ENCODE data around the gene FAAP100. TPM values are rescaled to one million over a fixed set of nuclear protein-coding genes. Genes with fewer than 3 reads are reported as not detected.
"Not testable (repeated sequence)": the region's sequence is repeated elsewhere in the genome, so short reads cannot be mapped to it uniquely, and the experiment has no call there.

The FAAP100 gene
- total and polyA plus RNA-seq, 2 donors (not counting 1 experiment from before 2014, with no cell fraction given): 62.0 to 72.7 TPM

GRCh38 chr17:81586096-81586495 lies 33.9 kb upstream of the FAAP100 start:
- Histone ChIP-seq H3K4me1 (ENCODE audit: control insufficient read depth in 2 of 2, insufficient read depth in 2 of 2, low read length in 2 of 2) (no peaks in the 10 kb centered on the region), H3K27ac (ENCODE audit: low read length in 2 of 2) (no peak overlapping the region), H4K20me1 (ENCODE audit: control insufficient read depth, insufficient read depth, low read length, poor library complexity, severe bottlenecking) (peaks cover 10% of the 10 kb centered on the region), H2AFZ (ENCODE audit: insufficient read depth, low read depth, low read length, poor library complexity, severe bottlenecking) (no peak overlapping the region), H3K36me3 (replicated peaks in 1 of 2; ENCODE audit: control extremely low read depth in 1 of 2, control insufficient read depth in 1 of 2, extremely low read depth in 1 of 2, insufficient read depth in 2 of 2, low read length in 1 of 2) (peaks cover 5 to 73% of the 10 kb centered on the region in 2 experiments), H3K4me3 (ENCODE audit: control extremely low read depth in 1 of 5, extremely low read depth in 1 of 5, insufficient read depth in 1 of 5, low read depth in 2 of 5, low read length in 4 of 5) (no peak overlapping the region), H3K4me2 (replicated peaks; ENCODE audit: low read depth, low read length, poor library complexity, severe bottlenecking) (no peak overlapping the region), H3K9ac (ENCODE audit: low read length) (no peak overlapping the region), H3K27me3 (replicated peaks in 1 of 4; ENCODE audit: control extremely low read depth in 1 of 4, control insufficient read depth in 3 of 4, insufficient read depth in 4 of 4, low read length in 3 of 4) (no peaks in the 10 kb centered on the region), H3K79me2 (ENCODE audit: control insufficient read depth, insufficient read depth, low read length) (peaks cover 48% of the 10 kb centered on the region), H3K9me3 (ENCODE audit: control extremely low read depth in 1 of 3, control insufficient read depth in 2 of 3, insufficient read depth in 1 of 3, low read length in 2 of 3) (no peaks in the 10 kb centered on the region)
- ATAC-seq (ENCODE audit: low read depth): no peak
- Mint-ChIP-seq H3K4me1 (no peaks in the 10 kb centered on the region), H3K27me3 (no peaks in the 10 kb centered on the region), H3K27ac (no peak overlapping the region), H3K9me3 (ENCODE audit: insufficient read depth) (no peaks in the 10 kb centered on the region), H3K4me3 (no peak overlapping the region)
- 100% methylated on average over 3 of the region's 4 CpGs for WGBS (ENCODE audit: insufficient coverage)
- CTCF ChIA-PET: interaction anchor here (0.6 kb wide), 1 partner anchor 15 kb away, joined by 3 read pairs; no protein-coding TSS in a partner anchor
- POLR2A ChIA-PET: no interaction called here
- no peak for TF ChIP-seq EZH2 (IDR thresholded peaks at IDR 0.05; ENCODE audit: borderline replicate concordance, insufficient read depth, low read depth, low read length, poor library complexity, severe bottlenecking)
- no peak for TF ChIP-seq CTCF (IDR thresholded peaks at IDR 0.05)
- no peak for DNase-seq
- intact Hi-C loops (cut with micrococcal nuclease): no loop called here

DNA sequence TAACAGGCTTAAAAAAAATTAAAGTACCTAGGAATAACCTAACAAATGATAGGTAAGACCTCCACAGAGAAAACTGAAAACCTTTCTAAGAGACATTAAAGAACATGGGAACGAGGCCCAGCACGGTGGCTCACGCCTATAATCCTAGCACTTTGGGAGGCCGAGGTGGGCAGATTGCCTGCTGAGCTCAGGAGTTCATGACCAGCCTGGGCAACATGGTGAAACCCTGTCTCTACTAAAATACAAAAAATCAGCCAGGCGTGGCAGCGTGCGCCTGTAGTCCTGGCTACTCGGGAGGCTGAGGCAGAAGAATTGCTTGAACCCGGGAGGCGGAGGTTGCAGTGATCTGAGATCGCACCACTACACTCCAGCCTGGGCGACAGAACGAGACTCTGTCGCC lies 32.6 kb upstream of the FAAP100 start:
- H3K27ac Mint-ChIP-seq; H3K4me1 Mint-ChIP-seq; H2AFZ ChIP-seq (ENCODE audit: insufficient read depth, low read depth, low read length, poor library complexity, severe bottlenecking); H3K4me2 ChIP-seq (replicated peaks; ENCODE audit: low read depth, low read length, poor library complexity, severe bottlenecking); DNase-seq; POLR2A ChIA-PET; H3K9me3 Mint-ChIP-seq (ENCODE audit: insufficient read depth); intact Hi-C loops (cut with micrococcal nuclease); H3K4me3 ChIP-seq (ENCODE audit: control extremely low read depth in 1 of 5, extremely low read depth in 1 of 5, insufficient read depth in 1 of 5, low read depth in 2 of 5, low read length in 4 of 5); ATAC-seq (ENCODE audit: low read depth); H3K27me3 Mint-ChIP-seq; H3K9me3 ChIP-seq (ENCODE audit: control extremely low read depth in 1 of 3, control insufficient read depth in 2 of 3, insufficient read depth in 1 of 3, low read length in 2 of 3); H3K27ac ChIP-seq (ENCODE audit: low read length in 2 of 2); H3K4me1 ChIP-seq (ENCODE audit: control insufficient read depth in 2 of 2, insufficient read depth in 2 of 2, low read length in 2 of 2); H3K4me3 Mint-ChIP-seq; H3K27me3 ChIP-seq (replicated peaks in 1 of 4; ENCODE audit: control extremely low read depth in 1 of 4, control insufficient read depth in 3 of 4, insufficient read depth in 4 of 4, low read length in 3 of 4); H3K9ac ChIP-seq (ENCODE audit: low read length): not testable (repeated sequence)
- H3K79me2 ChIP-seq (ENCODE audit: control insufficient read depth, insufficient read depth, low read length): peaks cover 54% of the 10 kb centered on the region
- 100% methylated on average over 6 of the region's 14 CpGs for WGBS (ENCODE audit: insufficient coverage)
- H3K36me3 ChIP-seq (replicated peaks in 1 of 2; ENCODE audit: control extremely low read depth in 1 of 2, control insufficient read depth in 1 of 2, extremely low read depth in 1 of 2, insufficient read depth in 2 of 2, low read length in 1 of 2): peaks cover 2 to 68% of the 10 kb centered on the region in 2 experiments
- H4K20me1 ChIP-seq (ENCODE audit: control insufficient read depth, insufficient read depth, low read length, poor library complexity, severe bottlenecking): peaks cover 22% of the 10 kb centered on the region
- CTCF ChIA-PET: interaction anchor here (0.7 to 1.1 kb wide), 2 partner anchors 17 to 273 kb away, joined by 4 read pairs; no protein-coding TSS in a partner anchor

All from B cell (primary cell).